ENCODE measurements around the gene DRP2.
A peak's percentile ranks its signal among the peaks of the same experiment; 100 is the strongest.

DRP2 gene

DNA sequence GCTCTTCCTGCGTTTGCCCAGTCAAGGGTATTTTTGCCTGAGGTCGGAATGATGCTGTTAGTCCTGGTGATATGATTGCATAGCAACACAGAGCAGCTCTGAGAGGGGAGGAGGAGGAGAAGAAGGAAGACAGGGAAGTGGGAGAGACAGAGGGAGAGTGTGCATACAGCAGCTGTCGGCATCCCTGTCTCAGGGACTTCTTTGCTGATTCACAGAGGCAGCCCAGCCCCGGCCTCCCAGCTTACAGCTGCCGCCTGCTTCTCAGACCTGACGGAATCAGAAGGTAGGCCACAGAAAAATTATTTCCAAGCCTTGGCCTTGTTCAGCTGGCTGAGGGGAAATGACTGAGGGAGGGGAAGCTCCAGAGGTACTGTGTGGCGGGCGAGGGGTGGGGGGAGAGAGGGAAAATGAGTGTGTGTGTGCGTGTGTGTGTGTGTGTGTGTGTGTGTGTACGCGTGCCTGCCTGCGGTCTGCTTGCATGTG is 319 bp downstream of the DRP2 start:
- ChIA-PET CTCF (no interaction called here), POLR2A (interaction anchor here (0.7 to 1.3 kb wide), 3 partner anchors 9 to 338 kb away, joined by 4 to 5 read pairs (median 4); no protein-coding TSS in a partner anchor)
- peak overlapping the region; percentile 53 for H3K4me3 ChIP-seq (ENCODE audit: low read depth, low read length)
- TF ChIP-seq, protein P1, sequence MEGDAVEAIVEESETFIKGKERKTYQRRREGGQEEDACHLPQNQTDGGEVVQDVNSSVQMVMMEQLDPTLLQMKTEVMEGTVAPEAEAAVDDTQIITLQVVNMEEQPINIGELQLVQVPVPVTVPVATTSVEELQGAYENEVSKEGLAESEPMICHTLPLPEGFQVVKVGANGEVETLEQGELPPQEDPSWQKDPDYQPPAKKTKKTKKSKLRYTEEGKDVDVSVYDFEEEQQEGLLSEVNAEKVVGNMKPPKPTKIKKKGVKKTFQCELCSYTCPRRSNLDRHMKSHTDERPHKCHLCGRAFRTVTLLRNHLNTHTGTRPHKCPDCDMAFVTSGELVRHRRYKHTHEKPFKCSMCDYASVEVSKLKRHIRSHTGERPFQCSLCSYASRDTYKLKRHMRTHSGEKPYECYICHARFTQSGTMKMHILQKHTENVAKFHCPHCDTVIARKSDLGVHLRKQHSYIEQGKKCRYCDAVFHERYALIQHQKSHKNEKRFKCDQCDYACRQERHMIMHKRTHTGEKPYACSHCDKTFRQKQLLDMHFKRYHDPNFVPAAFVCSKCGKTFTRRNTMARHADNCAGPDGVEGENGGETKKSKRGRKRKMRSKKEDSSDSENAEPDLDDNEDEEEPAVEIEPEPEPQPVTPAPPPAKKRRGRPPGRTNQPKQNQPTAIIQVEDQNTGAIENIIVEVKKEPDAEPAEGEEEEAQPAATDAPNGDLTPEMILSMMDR (IDR thresholded peaks at IDR 0.05; ENCODE audit: insufficient read depth, low read length, missing control alignments): no peak
- no peak for DNase-seq (ENCODE audit: low read depth, low spot score)

DNA sequence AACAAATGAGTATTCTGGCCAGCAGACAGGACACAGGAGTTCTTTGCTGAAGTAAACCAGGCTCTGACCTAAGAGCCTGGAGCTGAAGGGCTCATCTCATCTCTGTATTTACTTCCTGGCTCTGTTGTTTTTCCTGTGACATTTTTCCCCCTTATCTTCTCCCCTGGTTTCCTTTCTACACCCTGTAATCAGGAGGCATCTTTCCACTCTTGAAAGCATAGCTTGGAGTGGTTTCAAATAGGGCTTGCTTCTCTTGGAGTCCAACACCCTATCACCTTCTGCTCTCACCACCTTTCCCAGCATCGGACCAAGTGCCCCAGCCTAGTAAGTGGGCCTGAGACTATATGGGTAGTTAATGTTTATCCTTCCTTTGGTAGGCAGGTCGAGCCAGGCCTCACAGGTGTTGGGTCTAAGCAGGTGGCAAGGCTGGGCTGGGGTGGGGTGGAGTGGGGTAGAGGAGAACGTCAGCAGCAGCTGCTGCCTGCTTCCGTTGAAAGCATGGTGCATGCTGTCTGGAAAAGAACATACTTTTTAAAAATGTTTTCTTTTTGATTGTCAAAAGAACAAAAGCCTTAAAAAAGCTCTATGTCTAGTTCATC is 1.2 kb downstream of the DRP2 start:
- H3K4me3 ChIP-seq (ENCODE audit: low read depth, low read length): peak overlapping the region; percentile 53
- DNase-seq (ENCODE audit: low read depth, low spot score): no peak
- TF ChIP-seq, protein P1 (IDR thresholded peaks at IDR 0.05; ENCODE audit: insufficient read depth, low read length, missing control alignments): no peak
- CTCF ChIA-PET: no interaction called here
- POLR2A ChIA-PET: interaction anchor here (1.3 kb wide), 1 partner anchor 9 kb away, joined by 5 read pairs; no protein-coding TSS in a partner anchor

DNA sequence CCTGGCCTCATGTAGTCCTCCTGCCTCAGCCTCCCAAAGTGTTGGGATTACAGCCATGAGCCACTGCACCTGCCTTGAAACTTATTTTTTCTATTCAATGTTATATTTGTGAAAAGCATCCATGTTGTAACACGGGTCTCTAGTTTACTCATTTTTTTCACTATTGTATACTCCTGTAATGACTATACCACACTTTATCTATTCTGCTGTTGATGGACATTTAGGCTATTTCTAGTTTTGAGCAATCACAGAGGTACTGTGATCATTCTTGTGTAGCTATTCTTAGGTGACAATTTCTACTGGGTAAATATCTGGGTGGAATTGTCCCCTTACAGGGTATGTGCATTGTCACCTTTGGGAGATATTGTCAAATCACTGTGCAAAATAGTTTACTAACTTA is 3.6 kb downstream of the DRP2 start:
- ChIA-PET CTCF (no interaction called here), POLR2A (no interaction called here)
- no peak for DNase-seq (ENCODE audit: low read depth, low spot score)
- TF ChIP-seq, protein P1 (IDR thresholded peaks at IDR 0.05; ENCODE audit: insufficient read depth, low read length, missing control alignments): no peak
- no peak overlapping the region for H3K4me3 ChIP-seq (ENCODE audit: low read depth, low read length)

DNA sequence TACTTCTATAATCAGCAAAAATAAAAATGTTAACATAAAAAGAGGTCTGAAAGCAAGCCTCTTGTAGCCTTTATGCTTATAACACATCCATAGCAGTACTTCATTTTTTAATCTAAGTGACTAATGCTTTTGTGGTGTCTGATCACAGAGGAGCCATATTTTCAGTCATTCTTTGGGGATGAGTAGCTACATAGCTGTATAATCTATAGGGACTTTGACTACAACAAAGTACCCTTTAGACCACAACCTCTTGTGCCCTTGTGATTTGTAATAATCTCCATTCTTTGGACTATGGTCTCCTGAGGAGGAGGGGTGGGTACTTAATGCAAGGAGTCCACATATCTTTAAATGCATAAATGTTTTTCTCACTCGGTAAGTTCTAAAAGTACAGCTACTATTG is 9.6 kb downstream of the DRP2 start:
- peak; percentile 50 for DNase-seq (ENCODE audit: low read depth, low spot score)
- no peak overlapping the region for H3K4me3 ChIP-seq (ENCODE audit: low read depth, low read length)
- ChIA-PET POLR2A (interaction anchor here (1.2 kb wide), 1 partner anchor 9 kb away, joined by 5 read pairs; no protein-coding TSS in a partner anchor), CTCF (interaction anchor here (0.6 to 1.1 kb wide), 4 partner anchors 15 to 558 kb away, joined by 3 read pairs; no protein-coding TSS in a partner anchor)
- TF ChIP-seq, protein P1 (IDR thresholded peaks at IDR 0.05; ENCODE audit: insufficient read depth, low read length, missing control alignments): no peak

DNA sequence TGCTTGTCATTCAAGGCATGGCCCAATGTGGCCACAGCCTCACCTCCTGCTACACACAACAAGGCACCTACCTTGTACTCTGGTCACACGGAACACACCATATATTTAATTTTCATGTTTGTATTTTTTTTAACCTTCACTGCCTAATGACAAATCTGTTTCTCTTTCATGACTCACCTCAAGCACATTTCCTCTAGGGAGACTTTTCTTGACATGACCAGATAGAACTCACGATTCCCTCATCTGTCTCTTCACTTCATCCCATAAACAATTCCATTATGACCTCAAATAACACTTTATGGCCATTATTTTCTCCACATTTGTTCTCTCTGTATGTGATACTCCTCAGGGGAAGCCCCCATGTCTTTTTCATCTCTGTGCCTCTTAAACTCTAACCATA is 11.1 kb downstream of the DRP2 start:
- POLR2A ChIA-PET: no interaction called here
- TF ChIP-seq, protein P1 (IDR thresholded peaks at IDR 0.05; ENCODE audit: insufficient read depth, low read length, missing control alignments): no peak
- CTCF ChIA-PET: no interaction called here
- no peak overlapping the region for H3K4me3 ChIP-seq (ENCODE audit: low read depth, low read length)
- DNase-seq (ENCODE audit: low read depth, low spot score): no peak

DNA sequence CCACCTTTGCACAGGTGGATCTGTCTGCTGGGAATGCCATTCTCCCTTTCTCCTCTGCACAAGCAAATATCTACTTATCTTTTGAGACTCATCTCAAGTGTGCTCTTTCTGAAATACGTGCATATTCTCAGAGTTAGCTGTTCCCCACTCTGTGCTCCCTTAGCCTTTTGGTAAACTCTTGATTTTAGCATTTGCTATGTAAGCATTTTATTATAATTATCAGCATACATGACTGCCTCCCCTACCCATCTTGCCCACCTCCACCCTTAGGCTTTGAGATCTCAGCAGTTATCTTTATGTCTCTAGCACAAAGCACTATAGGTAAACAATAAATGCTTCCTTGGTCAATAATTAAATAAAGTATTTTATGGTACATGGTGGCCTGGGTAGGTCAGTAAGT is 11.5 kb downstream of the DRP2 start:
- DNase-seq (ENCODE audit: low read depth, low spot score): no peak
- TF ChIP-seq, protein P1 (IDR thresholded peaks at IDR 0.05; ENCODE audit: insufficient read depth, low read length, missing control alignments): no peak
- H3K4me3 ChIP-seq (ENCODE audit: low read depth, low read length): no peak overlapping the region
- ChIA-PET POLR2A (no interaction called here), CTCF (no interaction called here)
